K562 (cell line): ENCODE measurements around the gene KLK1. TPM values are rescaled to one million over a fixed set of nuclear protein-coding genes. Genes with fewer than 3 reads are reported as not detected.

Experiments
- ATAC-seq: fragments of 200-7000 bp; cut with Tn5 transposase; 3 replicates; pipeline ENCODE4 v1.9.1; 2020; ENCODE audit warnings: moderate library complexity
- BruUV-seq: library from RNA; stranded (reverse); fragments of 400-500 nt; replicated peaks from 2 replicates; lab custom pipeline; 2021; lab: Mats Ljungman, UMichigan
- CTCF ChIA-PET: fragments of 300-600 bp; formaldehyde crosslinking; extraction: SDS; loops from one replicate; lab custom pipeline; 2021; ENCODE audit warnings: low intra/inter-chr PET ratio; lab: Yijun Ruan, JAX
- POLR2A ChIA-PET: fragments of 300-600, 350-650 bp; sonication (Branson Sonifier 250); formaldehyde crosslinking; extraction: SDS; loops from one replicate; lab custom pipeline; 2021; ENCODE audit warnings: antibody characterized with exemption, inconsistent platforms; lab: Yijun Ruan, JAX
- DNase-seq, 4 experiments: peaks; one replicate each; pipeline versions ENCODE4 v3.0.0 to v3.0.0-alpha.2; 2011 to 2018; ENCODE audit warnings: low spot score in 3 of 4, mixed read lengths in 3 of 4; ENCODE audit errors: extremely low read depth in 1 of 4
- FAIRE-seq: peaks from 2 replicates; lab custom pipeline; 2011; peaks lifted over from hg19 to GRCh38; lab: Jason Lieb, UNC
- H2AFZ ChIP-seq: 2 replicates; pipeline ENCODE4 v1.6.0; 2011; ENCODE audit warnings: low read depth, low read length, control low read depth, inconsistent platforms
- H3K27ac ChIP-seq: fragments of 200-600 bp; 3 replicates; pipeline ENCODE4 v1.8.0; 2011; ENCODE audit warnings: low read depth, mild to moderate bottlenecking, control low read depth, inconsistent platforms, low read length, moderate library complexity, mixed read lengths; ENCODE audit errors: extremely low read depth
- H3K27me3 ChIP-seq, 2 experiments: fragments of 300-600 bp in 1 of 2; 2 replicates in 1 of 2; 3 replicates in 1 of 2; pipeline versions ENCODE4 v1.6.0 to v1.8.0; 2011; ENCODE audit warnings: inconsistent platforms in 2 of 2, low read length in 2 of 2, mild to moderate bottlenecking in 1 of 2, mixed read lengths in 1 of 2, moderate library complexity in 1 of 2; ENCODE audit not compliant: control insufficient read depth in 2 of 2, insufficient read depth in 2 of 2
- H3K36me3 ChIP-seq: fragments of 300-600 bp; 3 replicates; pipeline ENCODE4 v1.8.0; 2011; ENCODE audit warnings: mild to moderate bottlenecking, low read length, inconsistent platforms; ENCODE audit not compliant: control insufficient read depth, insufficient read depth
- H3K4me1 ChIP-seq, 2 experiments: fragments of 200-600 bp in 1 of 2; replicated peaks in 1 of 2; 2 replicates in 1 of 2; 3 replicates in 1 of 2; pipeline versions ENCODE4 v1.5.1 to v1.8.0; 2011; ENCODE audit warnings: inconsistent platforms in 2 of 2, low read length in 2 of 2, mild to moderate bottlenecking in 1 of 2, mixed read lengths in 1 of 2, moderate library complexity in 1 of 2; ENCODE audit not compliant: control insufficient read depth in 2 of 2, insufficient read depth in 2 of 2
- H3K4me2 ChIP-seq: 2 replicates; pipeline ENCODE4 v1.6.1; 2011; ENCODE audit warnings: low read length, control low read depth, inconsistent platforms, mixed read lengths; ENCODE audit not compliant: insufficient read depth
- H3K4me3 ChIP-seq: fragments of 200-600 bp; sonication (generic), shearing (Covaris generic); 2 replicates; pipeline ENCODE4 v1.5.1; 2016; ENCODE audit warnings: control low read depth, inconsistent platforms
- H3K79me2 ChIP-seq: fragments of 200-600 bp; 3 replicates; pipeline ENCODE4 v1.8.0; 2011; ENCODE audit warnings: low read length, inconsistent platforms; ENCODE audit not compliant: control insufficient read depth, insufficient read depth
- H3K9ac ChIP-seq, 2 experiments: 2 replicates each; pipeline versions ENCODE4 v1.6.0 to v1.6.1; 2011; ENCODE audit warnings: low read depth in 2 of 2, low read length in 2 of 2, control low read depth in 1 of 2, inconsistent platforms in 1 of 2, mild to moderate bottlenecking in 1 of 2, mixed read lengths in 1 of 2; ENCODE audit not compliant: insufficient read depth in 1 of 2
- H3K9me1 ChIP-seq: one replicate; pipeline ENCODE4 v1.6.0; 2011; ENCODE audit warnings: inconsistent platforms, mild to moderate bottlenecking, low read length, moderate library complexity; ENCODE audit not compliant: control insufficient read depth, insufficient read depth
- H3K9me3 ChIP-seq: replicated peaks from 2 replicates; pipeline ENCODE4 v1.5.1; 2011; ENCODE audit warnings: low read depth, low read length, inconsistent platforms; ENCODE audit not compliant: control insufficient read depth, insufficient read depth
- H4K20me1 ChIP-seq: replicated peaks from 2 replicates; pipeline ENCODE4 v1.6.1; 2011; ENCODE audit warnings: low read length, inconsistent platforms, mixed read lengths; ENCODE audit not compliant: control insufficient read depth, insufficient read depth
- BCOR ChIP-seq: fragments of 450-650 bp; IDR thresholded peaks from 2 replicates; pipeline ENCODE4 v1.6.1; 2016
- CBX5 ChIP-seq: IDR thresholded peaks from 2 replicates; pipeline ENCODE4 v1.6.1; 2014; ENCODE audit warnings: low read depth, borderline replicate concordance
- CCNT2 ChIP-seq: IDR thresholded peaks from 2 replicates; pipeline ENCODE4 v1.6.1; 2011; ENCODE audit warnings: borderline replicate concordance, low read depth, mild to moderate bottlenecking, moderate library complexity, mixed read lengths, low read length; ENCODE audit not compliant: insufficient read length; ENCODE audit errors: extremely low read depth
- ERF ChIP-seq: fragments of 450-650 bp; formaldehyde crosslinking; IDR thresholded peaks from 2 replicates; pipeline ENCODE4 v1.4.0; 2020; ENCODE audit warnings: mild to moderate bottlenecking, mixed read lengths
- FOXK2 ChIP-seq, 2 experiments: fragments of 450-650 bp; IDR thresholded peaks in 1 of 2; conservative IDR thresholded peaks in 1 of 2; 2 replicates each; pipeline ENCODE4 v1.6.1; 2016; ENCODE audit warnings: low read depth in 2 of 2, mild to moderate bottlenecking in 1 of 2
- GATA2 ChIP-seq: sonication (generic); formaldehyde crosslinking; IDR thresholded peaks from 2 replicates; pipeline ENCODE4 v1.4.0; 2020; ENCODE audit warnings: mild to moderate bottlenecking, missing genetic modification reagents
- MXI1 ChIP-seq: IDR thresholded peaks from 2 replicates; pipeline ENCODE4 v1.6.1; 2011; ENCODE audit warnings: low read depth, mild to moderate bottlenecking, improper control_type of control experiment, low read length
- RAD51 ChIP-seq: fragments of 450-650 bp; IDR thresholded peaks from 2 replicates; pipeline ENCODE4 v1.7.1; 2016; ENCODE audit warnings: low read depth, mild to moderate bottlenecking, borderline replicate concordance
- SIN3A ChIP-seq, 2 experiments: fragments of 150-350 bp in 1 of 2; IDR thresholded peaks; 2 replicates each; pipeline ENCODE4 v1.6.1; 2011 to 2016; ENCODE audit warnings: borderline replicate concordance in 2 of 2, low read depth in 2 of 2, low read length in 2 of 2, mild to moderate bottlenecking in 2 of 2, moderate library complexity in 2 of 2; ENCODE audit not compliant: control insufficient read depth in 1 of 2
- SRSF1 ChIP-seq: fragments of 200-400 bp; formaldehyde crosslinking; IDR thresholded peaks from 2 replicates; pipeline ENCODE4 v1.6.1; 2017; ENCODE audit warnings: mild to moderate bottlenecking, low read depth, low read length, moderate library complexity
- ZBTB7A ChIP-seq: IDR thresholded peaks from 2 replicates; pipeline ENCODE4 v1.6.1; 2011; ENCODE audit warnings: low read depth, mild to moderate bottlenecking, low read length, moderate library complexity, borderline replicate concordance; ENCODE audit not compliant: control insufficient read depth
- ZNF76 ChIP-seq: fragments of 250-450 bp; sonication (Bioruptor Pico); IDR thresholded peaks from 2 replicates; pipeline ENCODE4 v1.4.0; 2020; ENCODE audit warnings: mild to moderate bottlenecking, moderate library complexity, borderline replicate concordance
- WGBS: fragments of 100-300 bp; shearing (Covaris generic); methylation state at CpG from one replicate; pipeline ENCODE4 v1.1.6; 2016; ENCODE audit warnings: low coverage, mixed read lengths; ENCODE audit not compliant: insufficient coverage; ENCODE audit errors: missing lambda C conversion rate; 5-methylcytosine and 5-hydroxymethylcytosine counted together
- in situ Hi-C: fragments of 300-500 bp; cut with MboI; formaldehyde crosslinking; loops from 4 replicates; pipeline ENCODE4 v1.15.0; 2018; ENCODE audit warnings: inconsistent platforms, mixed read lengths
- intact Hi-C: fragments of 100-400 bp; cut with micrococcal nuclease; formaldehyde crosslinking; loops from 2 replicates; pipeline ENCODE4 v1.14.2; 2022
- polyA plus RNA-seq, 8 experiments: library from polyadenylated mRNA; depleted of rRNA in 4 of 8; stranded (reverse) in 5 of 8; unstranded in 3 of 8; fragments of >200 nt; fragmentation: Nextera tagmentation in 2 of 8; fragmentation: Illumina TruSeq in 1 of 8; extraction: Ambion mirVana in 2 of 8; extraction: Trizol in 1 of 8; gene quantifications; 2 replicates each; pipeline versions ENCODE4 v1.2.1 to v1.2.3, GENCODE V29; 2011 to 2014; ENCODE audit warnings: inconsistent platforms in 1 of 8, missing spikeins in 1 of 8
- total RNA-seq, 7 experiments: library from RNA; depleted of rRNA in 6 of 7; stranded (reverse); fragments of >200 nt in 6 of 7; fragmentation: Illumina TruSeq in 2 of 7; extraction: Trizol in 2 of 7; gene quantifications; 2 replicates each; pipeline versions ENCODE4 v1.2.1 to v1.2.3, GENCODE V29; 2011 to 2021; ENCODE audit warnings: low replicate concordance in 1 of 7
- TF ChIP-seq, protein P1 (sequence below): fragments of 150-350 bp; IDR thresholded peaks from 2 replicates; pipeline ENCODE4 v1.6.1; 2014; ENCODE audit warnings: low read depth, mild to moderate bottlenecking, low read length, borderline replicate concordance
- TF ChIP-seq, protein P2 (sequence below): fragments of 200-800 bp; sonication (Bioruptor generic); IDR thresholded peaks from 2 replicates; pipeline ENCODE4 v1.6.1; 2017; ENCODE audit warnings: missing genetic modification characterization, missing compliant biosample characterization

Gene KLK1
- total and polyA plus RNA-seq, 9 of the 15 experiments (the other 6 are each of a cell fraction or from before 2014, with no cell fraction given), result 0.87 to 15.4 (median 9.1) TPM

DNA sequence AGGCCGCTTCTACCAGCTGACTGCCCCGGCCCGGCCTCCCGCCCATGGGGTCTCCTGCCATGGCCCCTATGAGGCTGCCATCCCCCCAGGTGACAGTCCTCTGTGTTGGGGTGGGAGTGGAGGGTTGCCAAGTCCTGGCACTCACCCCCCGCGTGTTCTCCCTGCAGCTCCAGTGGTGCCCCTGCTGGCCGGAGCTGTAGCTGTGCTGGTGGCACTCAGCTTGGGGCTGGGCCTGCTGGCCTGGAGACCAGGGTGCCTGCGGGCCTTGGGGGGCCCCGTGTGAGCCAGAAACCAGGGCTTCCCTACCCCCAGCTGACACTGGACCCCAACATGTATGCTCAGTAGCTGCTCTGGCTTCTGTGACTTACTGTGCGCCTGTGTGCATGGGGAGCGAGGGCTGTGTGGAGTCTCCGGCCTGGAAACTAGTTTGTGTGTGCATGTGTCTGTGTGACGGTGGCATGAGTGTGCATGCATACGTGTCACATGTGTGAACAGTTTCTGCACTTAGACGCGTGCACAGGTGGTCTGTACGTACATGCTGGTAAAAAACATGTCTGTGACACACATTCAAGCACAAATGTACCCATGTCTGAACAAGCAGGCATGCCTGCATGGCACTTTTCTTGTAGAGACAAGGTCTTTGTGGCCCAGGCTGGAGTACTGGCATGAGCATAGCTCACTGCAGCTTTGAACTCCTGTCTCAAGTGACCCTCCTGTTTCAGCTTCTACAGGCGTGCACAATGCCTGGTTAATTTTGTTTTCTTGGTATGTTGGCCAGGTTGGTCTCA lies 28.5 kb downstream of the KLK1 start:
- Histone ChIP-seq H3K4me3 (no peak overlapping the region), H2AFZ (no peak overlapping the region), H3K9me1 (peaks cover 15% of the 10 kb centered on the region), H3K36me3 (peaks cover 46% of the 10 kb centered on the region; the same call in 2 of the 3 replicates), H3K4me1 (peaks cover 7 to 69% of the 10 kb centered on the region in 2 experiments; a peak in 4 of 5 replicates), H3K9me3 (no peaks in the 10 kb centered on the region), H3K9ac (peak overlapping the region in 1 of 2 experiments; percentile 38; a peak in 2 of 4 replicates), H3K79me2 (peaks cover 7% of the 10 kb centered on the region), H4K20me1 (peaks cover 41% of the 10 kb centered on the region), H3K4me2 (peak overlapping the region; percentile 19; the same call in 1 of the 2 replicates), H3K27me3 (no peaks in the 10 kb centered on the region), H3K27ac (no peak overlapping the region)
- intact Hi-C loops (loop anchor here (1.0 to 2.0 kb wide), 2 partner anchors 75 to 128 kb away; no protein-coding TSS in a partner anchor), in situ Hi-C loops (loop anchor here (5.0 kb wide), 2 partner anchors 77 to 122 kb away; partner anchors contain the start of gene KLK2)
- DNase-seq, result peak; percentile 56 to 64 (median 60)
- ATAC-seq, result peak; percentile 34
- ChIA-PET POLR2A (interaction anchor here (0.6 to 3.7 kb wide), 23 partner anchors 9 to 425 kb away, joined by 3 to 58 read pairs (median 3); partner anchors contain the start of gene KLK13), CTCF (interaction anchor here (0.8 to 1.8 kb wide), 2 partner anchors 89 to 126 kb away, joined by 3 to 4 read pairs; no protein-coding TSS in a partner anchor)
- BruUV-seq, result no TSS peak
- WGBS, result 28% methylated on average over 18 of the region's 18 CpGs
- no peak for FAIRE-seq
- TF ChIP-seq GATA2 (no peak), SRSF1 (no peak), CCNT2 (peak; percentile 21), MXI1 (no peak), ZNF76 (CRISPR knock-in tag) (no peak), BCOR (no peak), FOXK2 (conservative IDR thresholded peaks at IDR 0.05 in 1 of 2, IDR thresholded peaks at IDR 0.05 in 1 of 2; ENCODE audit: low read depth in 2 of 2) (no peak), ZBTB7A (no peak), CBX5 (no peak), SIN3A (IDR thresholded peaks at IDR 0.05; ENCODE audit: borderline replicate concordance in 2 of 2, control insufficient read depth in 1 of 2, low read depth in 2 of 2, low read length in 2 of 2) (0 out of 4 replicates have a peak, but pooled peaks of 1 of the 2 experiments have one; percentile 7), ERF (peak; percentile 73; the same call in 1 of the 2 replicates), RAD51 (no peak)
- TF ChIP-seq, protein P1, sequence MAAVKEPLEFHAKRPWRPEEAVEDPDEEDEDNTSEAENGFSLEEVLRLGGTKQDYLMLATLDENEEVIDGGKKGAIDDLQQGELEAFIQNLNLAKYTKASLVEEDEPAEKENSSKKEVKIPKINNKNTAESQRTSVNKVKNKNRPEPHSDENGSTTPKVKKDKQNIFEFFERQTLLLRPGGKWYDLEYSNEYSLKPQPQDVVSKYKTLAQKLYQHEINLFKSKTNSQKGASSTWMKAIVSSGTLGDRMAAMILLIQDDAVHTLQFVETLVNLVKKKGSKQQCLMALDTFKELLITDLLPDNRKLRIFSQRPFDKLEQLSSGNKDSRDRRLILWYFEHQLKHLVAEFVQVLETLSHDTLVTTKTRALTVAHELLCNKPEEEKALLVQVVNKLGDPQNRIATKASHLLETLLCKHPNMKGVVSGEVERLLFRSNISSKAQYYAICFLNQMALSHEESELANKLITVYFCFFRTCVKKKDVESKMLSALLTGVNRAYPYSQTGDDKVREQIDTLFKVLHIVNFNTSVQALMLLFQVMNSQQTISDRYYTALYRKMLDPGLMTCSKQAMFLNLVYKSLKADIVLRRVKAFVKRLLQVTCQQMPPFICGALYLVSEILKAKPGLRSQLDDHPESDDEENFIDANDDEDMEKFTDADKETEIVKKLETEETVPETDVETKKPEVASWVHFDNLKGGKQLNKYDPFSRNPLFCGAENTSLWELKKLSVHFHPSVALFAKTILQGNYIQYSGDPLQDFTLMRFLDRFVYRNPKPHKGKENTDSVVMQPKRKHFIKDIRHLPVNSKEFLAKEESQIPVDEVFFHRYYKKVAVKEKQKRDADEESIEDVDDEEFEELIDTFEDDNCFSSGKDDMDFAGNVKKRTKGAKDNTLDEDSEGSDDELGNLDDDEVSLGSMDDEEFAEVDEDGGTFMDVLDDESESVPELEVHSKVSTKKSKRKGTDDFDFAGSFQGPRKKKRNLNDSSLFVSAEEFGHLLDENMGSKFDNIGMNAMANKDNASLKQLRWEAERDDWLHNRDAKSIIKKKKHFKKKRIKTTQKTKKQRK, result no peak
- TF ChIP-seq, protein P2, sequence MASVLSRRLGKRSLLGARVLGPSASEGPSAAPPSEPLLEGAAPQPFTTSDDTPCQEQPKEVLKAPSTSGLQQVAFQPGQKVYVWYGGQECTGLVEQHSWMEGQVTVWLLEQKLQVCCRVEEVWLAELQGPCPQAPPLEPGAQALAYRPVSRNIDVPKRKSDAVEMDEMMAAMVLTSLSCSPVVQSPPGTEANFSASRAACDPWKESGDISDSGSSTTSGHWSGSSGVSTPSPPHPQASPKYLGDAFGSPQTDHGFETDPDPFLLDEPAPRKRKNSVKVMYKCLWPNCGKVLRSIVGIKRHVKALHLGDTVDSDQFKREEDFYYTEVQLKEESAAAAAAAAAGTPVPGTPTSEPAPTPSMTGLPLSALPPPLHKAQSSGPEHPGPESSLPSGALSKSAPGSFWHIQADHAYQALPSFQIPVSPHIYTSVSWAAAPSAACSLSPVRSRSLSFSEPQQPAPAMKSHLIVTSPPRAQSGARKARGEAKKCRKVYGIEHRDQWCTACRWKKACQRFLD (CRISPR knock-in tag), result no peak
